ENCODE data around the gene MTUS2.

The MTUS2 gene

GRCh38 chr13:29115842-29116241 is 295.7 kb downstream of the MTUS2 start:
- DNase-seq = no peak

GRCh38 chr13:29117663-29118062 is 297.5 kb downstream of the MTUS2 start:
- no peak for DNase-seq

- no peak for DNase-seq
Measured at GRCh38 chr13:29118471-29118870, 298.3 kb downstream of the MTUS2 start.

GRCh38 chr13:29125191-29125933 is 305.2 kb downstream of the MTUS2 start:
- DNase-seq = no peak

GRCh38 chr13:29125934-29126424 is 305.8 kb downstream of the MTUS2 start:
- no peak for DNase-seq

- DNase-seq = no peak
Measured at GRCh38 chr13:29129616-29130015, 309.5 kb downstream of the MTUS2 start.

- no peak for DNase-seq
Measured at GRCh38 chr13:29131159-29131558, 311.0 kb downstream of the MTUS2 start.

GRCh38 chr13:29131881-29132668 is 311.9 kb downstream of the MTUS2 start:
- DNase-seq = no peak

- no peak for DNase-seq
Measured at GRCh38 chr13:29136341-29136740, 316.2 kb downstream of the MTUS2 start.

GRCh38 chr13:29137016-29137415 is 316.9 kb downstream of the MTUS2 start:
- DNase-seq = no peak

- DNase-seq = no peak
Measured at GRCh38 chr13:29137995-29138394, 317.9 kb downstream of the MTUS2 start.

GRCh38 chr13:29140277-29140676 is 320.1 kb downstream of the MTUS2 start:
- DNase-seq = no peak

GRCh38 chr13:29143847-29144246 is 323.7 kb downstream of the MTUS2 start:
- DNase-seq = no peak

- DNase-seq = no peak
Measured at GRCh38 chr13:29154390-29154789, 334.3 kb downstream of the MTUS2 start.

- no peak for DNase-seq
Measured at GRCh38 chr13:29156136-29156535, 336.0 kb downstream of the MTUS2 start.

- no peak for DNase-seq
Measured at GRCh38 chr13:29159871-29160270, 339.7 kb downstream of the MTUS2 start.

- DNase-seq = no peak
Measured at GRCh38 chr13:29160862-29161261, 340.7 kb downstream of the MTUS2 start.

GRCh38 chr13:29161676-29162075 is 341.5 kb downstream of the MTUS2 start:
- DNase-seq = no peak

- no peak for DNase-seq
Measured at GRCh38 chr13:29162638-29163235, 342.6 kb downstream of the MTUS2 start.

GRCh38 chr13:29164116-29164515 is 344.0 kb downstream of the MTUS2 start:
- no peak for DNase-seq

GRCh38 chr13:29165216-29165615 is 345.1 kb downstream of the MTUS2 start:
- DNase-seq = no peak

GRCh38 chr13:29165840-29166239 is 345.7 kb downstream of the MTUS2 start:
- no peak for DNase-seq

GRCh38 chr13:29170436-29171082 is 350.4 kb downstream of the MTUS2 start:
- no peak for DNase-seq
